Large intestine (tissue), 3 donors: ENCODE data around the gene IGF2BP2. TPM values are rescaled to one million over a fixed set of nuclear protein-coding genes. Genes with fewer than 3 reads are reported as not detected.

Experiments used
- DNase-seq, 2 donors: peaks; one replicate each; pipeline versions ENCODE4 v3.0.0 to v3.0.0-alpha.2; 2013
- H3K27ac ChIP-seq: one replicate; pipeline ENCODE4 v1.5.1; 2013; ENCODE audit warnings: low read length
- H3K27me3 ChIP-seq: 2 replicates; pipeline ENCODE4 v1.6.1; 2013; ENCODE audit warnings: low read length; ENCODE audit not compliant: control insufficient read depth, insufficient read depth
- H3K36me3 ChIP-seq: 2 replicates; pipeline ENCODE4 v1.6.1; 2013; ENCODE audit warnings: low read length; ENCODE audit not compliant: control insufficient read depth, insufficient read depth
- H3K4me1 ChIP-seq: one replicate; pipeline ENCODE4 v1.6.1; 2013; ENCODE audit warnings: low read length; ENCODE audit not compliant: control insufficient read depth, insufficient read depth
- H3K4me3 ChIP-seq: one replicate; pipeline ENCODE4 v1.5.1; 2013; ENCODE audit warnings: low read length
- H3K9me3 ChIP-seq: one replicate; pipeline ENCODE4 v1.6.1; 2013; ENCODE audit warnings: mild to moderate bottlenecking, low read depth, low read length, moderate library complexity; ENCODE audit not compliant: control insufficient read depth
- WGBS: methylation state at CpG from one replicate; pipeline ENCODE4 v1.1.5; 2013; ENCODE audit warnings: low lambda C conversion rate; ENCODE audit not compliant: insufficient coverage; 5-methylcytosine and 5-hydroxymethylcytosine counted together
- polyA plus RNA-seq: library from polyadenylated mRNA; unstranded; fragments of 120-200 nt; gene quantifications from one replicate; pipeline ENCODE4 v1.2.1, GENCODE V29; 2013

Gene IGF2BP2
- polyA plus RNA-seq, 1 donor, result 87.7 TPM

- DNase-seq, result no peak
- Histone ChIP-seq H3K36me3 (no peaks in the 10 kb centered on the region), H3K27ac (no peak overlapping the region), H3K4me3 (no peak overlapping the region), H3K27me3 (no peaks in the 10 kb centered on the region), H3K9me3 (no peaks in the 10 kb centered on the region), H3K4me1 (peaks cover 4% of the 10 kb centered on the region)
- WGBS, result 80% methylated on average over 1 of the region's 5 CpGs
These were observed 86.8 kb downstream of the IGF2BP2 start for GRCh38 chr3:185737740-185738680.

DNA sequence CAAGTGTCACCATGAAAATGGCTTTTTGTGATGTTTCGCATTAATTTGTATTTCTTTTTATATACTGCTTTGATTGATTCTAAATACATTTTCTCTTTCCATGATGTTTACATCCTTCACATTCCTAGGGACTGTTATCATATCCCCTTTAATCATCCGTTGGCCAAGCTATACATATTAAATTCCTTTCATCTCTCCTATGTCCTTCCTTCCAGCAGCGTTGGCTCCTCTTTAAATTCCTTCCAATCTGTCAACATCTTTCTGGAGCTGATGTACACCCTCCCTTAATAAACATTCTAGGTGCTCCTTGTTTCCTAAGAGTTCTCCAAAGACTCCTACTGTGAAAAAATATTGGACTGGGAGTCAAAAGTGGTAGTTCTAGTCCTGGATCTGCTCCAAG lies 87.8 kb downstream of the IGF2BP2 start:
- H3K4me3 ChIP-seq, result no peak overlapping the region
- DNase-seq, result no peak
- H3K36me3 ChIP-seq, result no peaks in the 10 kb centered on the region
- 69% methylated on average over 2 of the region's 3 CpGs for WGBS
- H3K27me3 ChIP-seq, result no peaks in the 10 kb centered on the region
- H3K9me3 ChIP-seq, result no peaks in the 10 kb centered on the region
- H3K27ac ChIP-seq, result no peak overlapping the region
- H3K4me1 ChIP-seq, result peaks cover 4% of the 10 kb centered on the region

DNA sequence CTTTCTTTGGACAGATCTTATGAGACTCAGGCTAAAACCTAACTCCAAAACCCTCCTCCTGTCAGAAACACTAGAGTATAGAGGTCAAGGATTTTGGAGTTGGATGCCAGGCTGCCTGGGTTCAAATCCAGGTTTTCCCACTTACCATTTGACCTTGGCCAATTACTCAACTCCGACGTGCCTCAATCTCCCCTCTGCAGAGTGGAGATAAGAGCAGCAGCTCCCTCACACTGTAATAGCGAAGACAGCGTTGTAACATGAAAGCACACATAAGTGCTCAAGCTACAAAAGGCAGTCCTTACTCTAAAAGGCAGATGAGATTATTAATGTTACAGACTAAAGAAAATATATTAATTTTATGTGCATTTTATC lies 90.1 kb downstream of the IGF2BP2 start:
- DNase-seq, result no peak
- H3K27ac ChIP-seq, result no peak overlapping the region
- no peak overlapping the region for H3K4me3 ChIP-seq
- H3K36me3 ChIP-seq, result no peaks in the 10 kb centered on the region
- no peaks in the 10 kb centered on the region for H3K27me3 ChIP-seq
- no peaks in the 10 kb centered on the region for H3K9me3 ChIP-seq
- no CpG with 5 or more reads among the region's 4 CpGs for WGBS
- peaks cover 4% of the 10 kb centered on the region for H3K4me1 ChIP-seq

DNA sequence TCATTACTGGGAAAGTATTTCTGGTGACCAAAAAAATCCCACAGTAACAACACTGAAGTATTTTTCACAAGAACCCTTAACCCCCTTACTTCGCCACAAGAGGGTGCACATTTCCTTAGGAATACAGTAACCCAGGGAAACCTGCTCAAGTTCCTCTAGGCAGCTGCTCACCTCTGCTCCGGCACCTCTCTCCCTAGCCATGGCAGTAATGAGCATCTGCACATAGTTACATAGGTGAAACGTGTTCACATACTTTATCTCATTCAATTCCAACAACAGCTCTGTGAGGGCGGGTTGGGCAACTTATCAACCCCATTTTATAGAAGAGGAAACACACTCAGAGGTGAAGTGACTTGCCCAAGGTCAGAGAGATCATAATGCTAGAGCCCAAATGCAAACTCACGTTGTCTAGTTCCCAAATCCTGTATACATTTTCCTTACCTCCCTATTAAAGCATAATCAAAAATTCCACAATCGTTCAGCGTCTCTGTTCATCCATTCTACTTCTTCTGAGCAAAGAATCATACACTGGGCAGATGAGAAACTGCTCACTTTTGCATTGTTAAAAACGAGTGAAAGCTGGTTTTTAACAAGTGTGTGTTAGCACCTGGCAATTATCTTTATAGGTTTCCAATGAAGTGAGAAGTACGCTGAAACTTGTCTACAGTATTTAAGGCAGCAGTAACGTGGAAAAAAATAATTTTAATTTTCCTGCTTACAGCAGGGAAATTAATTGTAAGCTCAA lies 90.7 kb downstream of the IGF2BP2 start:
- Histone ChIP-seq H3K36me3 (no peaks in the 10 kb centered on the region), H3K27me3 (no peaks in the 10 kb centered on the region), H3K27ac (no peak overlapping the region), H3K9me3 (no peaks in the 10 kb centered on the region), H3K4me3 (no peak overlapping the region), H3K4me1 (peaks cover 4% of the 10 kb centered on the region)
- WGBS, result 80% methylated on average over 1 of the region's 10 CpGs
- DNase-seq, result peak; percentile 43 to 63

GRCh38 chr3:185732782-185733181 lies 92.1 kb downstream of the IGF2BP2 start:
- no CpG with 5 or more reads among the region's 1 CpG for WGBS
- H3K36me3 ChIP-seq, result no peaks in the 10 kb centered on the region
- no peaks in the 10 kb centered on the region for H3K4me1 ChIP-seq
- no peak for DNase-seq
- no peaks in the 10 kb centered on the region for H3K27me3 ChIP-seq
- no peak overlapping the region for H3K4me3 ChIP-seq
- no peak overlapping the region for H3K27ac ChIP-seq
- H3K9me3 ChIP-seq, result no peaks in the 10 kb centered on the region

DNA sequence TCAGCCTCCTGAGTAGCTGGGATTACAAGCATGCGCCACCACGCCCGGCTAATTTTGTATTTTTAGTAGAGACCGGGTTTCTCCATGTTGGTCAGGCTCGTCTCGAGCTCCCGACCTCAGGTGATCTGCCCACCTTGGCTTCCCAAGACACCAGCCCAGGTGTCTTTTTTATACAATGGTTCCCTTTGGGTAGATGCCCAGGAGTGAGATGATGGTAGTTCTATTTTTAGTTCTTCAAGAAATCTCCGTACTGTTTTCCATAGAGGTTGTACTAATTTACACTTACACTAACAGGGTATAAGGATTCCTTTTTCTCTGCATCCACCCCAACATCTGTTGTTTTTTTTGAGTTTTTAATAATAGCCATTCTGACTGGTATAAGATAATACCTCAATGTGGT lies 94.3 kb downstream of the IGF2BP2 start:
- H3K4me3 ChIP-seq, result no peak overlapping the region
- no peaks in the 10 kb centered on the region for H3K9me3 ChIP-seq
- H3K36me3 ChIP-seq, result peaks cover 4% of the 10 kb centered on the region
- no CpG with 5 or more reads among the region's 8 CpGs for WGBS
- H3K27ac ChIP-seq, result no peak overlapping the region
- peaks cover 5% of the 10 kb centered on the region for H3K4me1 ChIP-seq
- DNase-seq, result no peak
- H3K27me3 ChIP-seq, result no peaks in the 10 kb centered on the region

- WGBS, result 94% methylated on average over 2 of the region's 7 CpGs
- Histone ChIP-seq H3K9me3 (peaks cover 2% of the 10 kb centered on the region), H3K27ac (no peak overlapping the region), H3K36me3 (peaks cover 4% of the 10 kb centered on the region), H3K4me3 (no peak overlapping the region), H3K27me3 (no peaks in the 10 kb centered on the region), H3K4me1 (peaks cover 10% of the 10 kb centered on the region)
- no peak for DNase-seq
These were observed 95.3 kb downstream of the IGF2BP2 start for GRCh38 chr3:185729337-185730055.

- DNase-seq, result no peak
- H3K9me3 ChIP-seq, result peaks cover 2% of the 10 kb centered on the region
- 100% methylated on average over 1 of the region's 10 CpGs for WGBS
- H3K36me3 ChIP-seq, result peaks cover 4% of the 10 kb centered on the region
- no peaks in the 10 kb centered on the region for H3K27me3 ChIP-seq
- peaks cover 17% of the 10 kb centered on the region for H3K4me1 ChIP-seq
- no peak overlapping the region for H3K27ac ChIP-seq
- no peak overlapping the region for H3K4me3 ChIP-seq
These were observed 96.1 kb downstream of the IGF2BP2 start for GRCh38 chr3:185728630-185729336.

GRCh38 chr3:185727873-185728272 lies 97.0 kb downstream of the IGF2BP2 start:
- Histone ChIP-seq H3K27ac (no peak overlapping the region), H3K36me3 (peaks cover 4% of the 10 kb centered on the region), H3K4me3 (no peak overlapping the region), H3K9me3 (peaks cover 2% of the 10 kb centered on the region), H3K4me1 (peaks cover 22% of the 10 kb centered on the region), H3K27me3 (no peaks in the 10 kb centered on the region)
- 100% methylated on average over 1 of the region's 9 CpGs for WGBS
- DNase-seq, result no peak
